Endothelial cell (in vitro differentiated cells): ENCODE data around the gene ADM2. TPM values are rescaled to one million over a fixed set of nuclear protein-coding genes. Genes with fewer than 3 reads are reported as not detected.

Experiments
- DNase-seq: peaks from one replicate; pipeline ENCODE4 v3.0.0; 2021; ENCODE audit warnings: low spot score
- H3K27ac Mint-ChIP-seq: one replicate; pipeline ENCODE4 v1.8.0; 2021; ENCODE audit warnings: mixed read lengths, inconsistent platforms; ENCODE audit not compliant: unreplicated experiment
- H3K27me3 Mint-ChIP-seq: one replicate; pipeline ENCODE4 v1.8.0; 2021; ENCODE audit warnings: mild to moderate bottlenecking, moderate library complexity, mixed read lengths, inconsistent platforms; ENCODE audit not compliant: unreplicated experiment
- H3K36me3 Mint-ChIP-seq: one replicate; pipeline ENCODE4 v1.8.0; 2021; ENCODE audit warnings: mild to moderate bottlenecking, low read depth, mixed read lengths, inconsistent platforms; ENCODE audit not compliant: unreplicated experiment
- H3K4me1 Mint-ChIP-seq: one replicate; pipeline ENCODE4 v1.8.0; 2021; ENCODE audit warnings: mild to moderate bottlenecking, mixed read lengths, inconsistent platforms; ENCODE audit not compliant: unreplicated experiment
- H3K4me3 Mint-ChIP-seq: one replicate; pipeline ENCODE4 v1.8.0; 2021; ENCODE audit warnings: mild to moderate bottlenecking, mixed read lengths, inconsistent platforms; ENCODE audit not compliant: unreplicated experiment
- H3K9me3 Mint-ChIP-seq: one replicate; pipeline ENCODE4 v1.8.0; 2021; ENCODE audit warnings: mixed read lengths, inconsistent platforms; ENCODE audit not compliant: unreplicated experiment
- total RNA-seq: library from RNA; stranded (reverse); fragmentation: NEBNext Ultra II Directional; extraction: Animal tissue kit (Norgen Biotek cat#: 25700); gene quantifications from one replicate; pipeline ENCODE4 v1.2.1, GENCODE V29; 2021; ENCODE audit not compliant: unreplicated experiment
- TF ChIP-seq, protein P1 (sequence below): fragments of 200-600 bp; sonication (generic); IDR thresholded peaks from one replicate; pipeline ENCODE4 v1.5.0; 2021; ENCODE audit warnings: antibody characterized with exemption; ENCODE audit not compliant: unreplicated experiment

Gene ADM2
- total RNA-seq, 1 donor from 2014 or later = 0.36 TPM

DNA sequence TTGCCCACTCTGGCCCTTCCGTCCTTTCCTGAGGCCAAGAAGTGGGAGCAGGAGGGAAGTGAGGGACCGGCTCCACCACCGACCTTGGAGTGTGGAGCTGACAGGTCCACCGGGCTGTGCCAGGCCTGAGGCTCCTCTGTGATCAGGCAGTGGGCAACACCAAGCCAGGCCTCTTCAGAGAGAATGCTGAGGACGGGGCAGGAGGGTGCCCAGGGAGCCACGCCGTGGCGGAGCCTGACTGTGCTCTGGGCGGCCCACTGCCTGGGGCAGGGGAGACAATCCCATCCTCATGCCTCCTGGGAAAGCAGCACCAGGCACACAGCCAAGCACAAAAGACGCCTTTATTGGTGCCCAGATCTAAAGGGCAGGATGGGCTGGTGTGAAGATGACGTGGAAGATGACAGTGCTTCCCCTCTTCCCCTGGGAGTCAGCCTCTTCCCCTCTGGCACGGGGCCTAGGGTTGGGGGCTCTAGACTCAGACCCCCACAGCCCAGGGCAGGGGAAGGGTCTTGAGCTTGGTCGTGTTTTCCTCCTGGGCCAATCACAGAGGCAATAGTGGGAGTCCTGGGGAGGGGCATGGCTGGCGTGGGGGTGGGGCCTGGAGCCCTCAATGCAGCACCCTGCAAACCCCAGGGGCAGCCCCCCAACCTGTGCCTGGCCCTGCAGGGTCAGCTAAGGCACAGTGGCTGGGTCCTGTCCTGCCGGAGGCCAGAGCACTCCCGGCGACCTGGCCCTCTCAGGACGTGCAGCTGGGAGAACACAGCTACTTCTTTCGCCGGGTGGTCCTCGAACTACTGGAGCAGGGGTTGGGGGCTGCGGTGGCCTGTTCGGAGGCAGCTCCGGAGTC lies 21.5 kb downstream of the ADM2 start:
- H3K27ac Mint-ChIP-seq = no peak overlapping the region
- H3K36me3 Mint-ChIP-seq = no peaks in the 10 kb centered on the region
- H3K9me3 Mint-ChIP-seq = no peaks in the 10 kb centered on the region
- H3K4me3 Mint-ChIP-seq = no peak overlapping the region
- DNase-seq = no peak
- TF ChIP-seq, protein P1, sequence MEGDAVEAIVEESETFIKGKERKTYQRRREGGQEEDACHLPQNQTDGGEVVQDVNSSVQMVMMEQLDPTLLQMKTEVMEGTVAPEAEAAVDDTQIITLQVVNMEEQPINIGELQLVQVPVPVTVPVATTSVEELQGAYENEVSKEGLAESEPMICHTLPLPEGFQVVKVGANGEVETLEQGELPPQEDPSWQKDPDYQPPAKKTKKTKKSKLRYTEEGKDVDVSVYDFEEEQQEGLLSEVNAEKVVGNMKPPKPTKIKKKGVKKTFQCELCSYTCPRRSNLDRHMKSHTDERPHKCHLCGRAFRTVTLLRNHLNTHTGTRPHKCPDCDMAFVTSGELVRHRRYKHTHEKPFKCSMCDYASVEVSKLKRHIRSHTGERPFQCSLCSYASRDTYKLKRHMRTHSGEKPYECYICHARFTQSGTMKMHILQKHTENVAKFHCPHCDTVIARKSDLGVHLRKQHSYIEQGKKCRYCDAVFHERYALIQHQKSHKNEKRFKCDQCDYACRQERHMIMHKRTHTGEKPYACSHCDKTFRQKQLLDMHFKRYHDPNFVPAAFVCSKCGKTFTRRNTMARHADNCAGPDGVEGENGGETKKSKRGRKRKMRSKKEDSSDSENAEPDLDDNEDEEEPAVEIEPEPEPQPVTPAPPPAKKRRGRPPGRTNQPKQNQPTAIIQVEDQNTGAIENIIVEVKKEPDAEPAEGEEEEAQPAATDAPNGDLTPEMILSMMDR = no peak
- H3K4me1 Mint-ChIP-seq = peaks cover 3% of the 10 kb centered on the region
- peaks cover 2% of the 10 kb centered on the region for H3K27me3 Mint-ChIP-seq

DNA sequence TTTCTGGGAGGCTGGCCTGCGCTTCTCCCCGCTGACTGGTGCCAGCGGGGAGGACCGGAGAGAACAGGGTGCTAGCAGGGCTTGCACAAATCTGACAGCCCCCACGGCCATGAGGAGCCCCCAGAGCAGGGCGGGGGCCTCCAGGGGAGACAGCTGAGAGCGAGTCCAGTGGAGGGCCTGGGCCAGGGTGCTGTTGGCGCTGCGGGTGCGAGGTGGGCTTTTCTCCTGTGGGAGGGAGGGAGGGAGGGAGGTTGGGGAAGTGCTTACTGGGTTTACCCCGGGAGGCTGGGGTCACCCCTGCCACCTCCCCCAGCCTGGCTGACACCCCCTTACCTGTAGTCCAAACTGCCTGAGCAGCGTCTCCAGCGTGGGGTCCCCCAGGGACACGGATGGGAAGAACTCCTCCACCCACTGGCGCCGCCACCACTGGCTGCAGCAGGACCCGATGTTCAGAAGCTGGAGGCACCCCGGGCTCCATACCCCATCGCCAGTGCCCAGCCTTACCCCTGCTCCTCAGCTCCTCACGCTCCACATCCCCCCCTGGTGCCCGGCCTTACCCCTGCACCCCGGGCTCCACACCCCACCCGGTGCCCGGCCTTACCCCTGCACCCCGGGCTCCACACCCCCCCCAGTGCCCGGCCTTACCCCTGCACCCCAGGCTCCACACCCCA lies 22.3 kb downstream of the ADM2 start:
- Mint-ChIP-seq H3K4me1 (peaks cover 5% of the 10 kb centered on the region), H3K27me3 (peaks cover 4% of the 10 kb centered on the region), H3K4me3 (no peak overlapping the region), H3K36me3 (no peaks in the 10 kb centered on the region), H3K27ac (no peak overlapping the region), H3K9me3 (no peaks in the 10 kb centered on the region)
- DNase-seq = no peak
- TF ChIP-seq, protein P1 = no peak

DNA sequence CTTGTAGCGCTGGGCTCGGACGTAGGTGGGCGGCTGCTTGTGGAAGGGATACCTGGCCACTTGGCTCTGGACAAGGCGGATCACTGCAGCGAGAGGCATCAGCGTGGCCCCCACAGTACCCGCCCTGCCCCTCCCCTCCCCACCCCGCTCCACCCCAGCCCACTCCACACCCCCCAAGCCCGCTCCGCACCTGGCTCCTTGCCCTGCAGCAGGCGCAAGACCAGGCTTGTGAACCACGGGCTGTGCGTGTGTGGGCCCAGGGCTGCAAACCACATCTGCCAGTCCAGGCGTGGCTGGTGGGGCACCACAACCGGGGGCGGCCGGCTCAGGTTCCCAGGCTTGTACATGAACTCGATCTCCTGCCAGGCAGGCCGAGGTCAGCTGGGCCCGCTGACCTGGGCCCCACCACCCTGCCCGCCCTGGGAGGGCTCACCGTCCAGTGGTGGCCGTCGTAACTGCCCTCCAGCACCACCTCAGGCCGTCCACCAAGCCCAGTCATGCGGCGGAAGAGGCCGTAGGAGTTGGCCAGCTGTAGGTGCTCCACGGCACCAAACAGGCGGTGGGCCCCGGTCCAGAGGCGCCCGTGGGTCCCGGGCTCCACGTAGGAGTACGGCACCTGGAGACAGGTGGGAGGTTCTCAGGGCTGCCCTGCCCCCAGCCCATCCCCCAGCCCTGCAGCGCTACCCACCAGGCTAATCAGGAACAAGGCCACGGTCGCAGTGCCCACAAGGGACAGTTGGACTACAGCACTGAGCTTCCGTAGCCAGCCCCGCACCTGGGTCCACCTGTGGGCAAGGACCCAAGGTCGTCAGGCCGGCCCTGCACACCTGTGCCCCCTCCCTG lies 23.2 kb downstream of the ADM2 start:
- H3K27me3 Mint-ChIP-seq = peaks cover 7% of the 10 kb centered on the region
- no peak overlapping the region for H3K4me3 Mint-ChIP-seq
- H3K9me3 Mint-ChIP-seq = no peaks in the 10 kb centered on the region
- DNase-seq = no peak
- H3K4me1 Mint-ChIP-seq = peaks cover 15% of the 10 kb centered on the region
- TF ChIP-seq, protein P1 = no peak
- no peaks in the 10 kb centered on the region for H3K36me3 Mint-ChIP-seq
- H3K27ac Mint-ChIP-seq = no peak overlapping the region

DNA sequence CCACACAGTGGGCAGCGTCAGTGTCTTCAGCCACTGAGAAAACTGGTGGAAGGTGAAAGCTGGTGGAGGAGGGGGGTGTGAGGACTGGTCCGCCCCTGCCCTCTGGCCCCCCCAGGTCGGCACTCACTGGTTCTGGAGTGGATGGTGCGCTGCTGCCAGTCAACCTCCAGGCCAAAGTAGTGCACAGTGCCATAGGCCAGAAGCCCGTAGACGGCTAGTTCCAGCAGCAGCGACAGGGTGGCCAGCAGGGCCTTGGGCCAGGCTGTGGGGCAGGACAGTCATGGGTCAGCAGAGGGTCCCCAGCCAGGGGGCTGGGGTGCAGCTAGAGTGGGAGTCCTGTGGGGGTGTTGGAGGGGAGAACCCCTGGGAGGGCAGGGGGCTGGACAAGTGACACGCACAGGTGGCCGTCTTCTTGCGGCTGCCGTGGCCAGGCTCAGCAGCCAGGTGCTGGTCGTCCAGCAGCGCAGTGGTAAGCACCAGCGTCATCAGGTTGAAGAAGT lies 24.0 kb downstream of the ADM2 start:
- H3K27ac Mint-ChIP-seq = no peak overlapping the region
- H3K36me3 Mint-ChIP-seq = no peaks in the 10 kb centered on the region
- H3K4me1 Mint-ChIP-seq = peaks cover 16% of the 10 kb centered on the region
- peaks cover 7% of the 10 kb centered on the region for H3K27me3 Mint-ChIP-seq
- H3K9me3 Mint-ChIP-seq = no peaks in the 10 kb centered on the region
- no peak overlapping the region for H3K4me3 Mint-ChIP-seq
- no peak for DNase-seq
- TF ChIP-seq, protein P1 = no peak
